Measurements from ENCODE around the gene LARGE1.

DNA sequence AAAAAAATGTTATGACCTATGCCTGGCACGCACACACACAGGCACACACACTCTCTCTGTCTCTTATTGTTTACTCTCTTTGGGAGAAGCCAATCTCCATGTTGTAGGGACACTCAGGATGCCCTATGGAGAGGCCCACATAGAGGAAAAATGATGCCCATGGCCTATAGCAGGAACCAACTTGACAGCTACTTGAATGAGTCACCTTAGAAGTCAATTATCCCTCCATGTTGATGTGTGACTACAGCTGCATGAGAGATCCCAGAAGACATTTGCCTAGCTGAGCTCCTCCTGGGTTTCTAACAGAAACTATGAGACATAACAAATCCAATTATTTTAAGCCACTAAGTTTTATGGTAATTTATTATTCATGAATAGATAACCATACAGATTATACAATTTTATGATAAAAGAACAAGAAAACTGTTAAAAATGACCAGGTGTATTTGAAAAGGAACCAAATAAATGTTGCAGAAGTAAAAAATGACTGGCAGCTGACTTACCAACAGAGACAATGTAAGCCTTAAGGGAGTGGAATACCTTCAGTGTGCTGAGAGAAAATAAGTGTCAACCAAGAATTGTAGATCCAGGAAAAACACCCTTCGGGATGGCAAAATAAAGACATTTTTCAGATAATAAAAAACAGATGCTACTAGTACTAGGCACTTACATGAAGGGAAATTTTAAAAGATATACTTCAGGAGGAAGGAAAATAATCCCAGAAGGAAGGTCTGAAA lies 458.4 kb downstream of the LARGE1 start:
- TF ChIP-seq, protein P1, sequence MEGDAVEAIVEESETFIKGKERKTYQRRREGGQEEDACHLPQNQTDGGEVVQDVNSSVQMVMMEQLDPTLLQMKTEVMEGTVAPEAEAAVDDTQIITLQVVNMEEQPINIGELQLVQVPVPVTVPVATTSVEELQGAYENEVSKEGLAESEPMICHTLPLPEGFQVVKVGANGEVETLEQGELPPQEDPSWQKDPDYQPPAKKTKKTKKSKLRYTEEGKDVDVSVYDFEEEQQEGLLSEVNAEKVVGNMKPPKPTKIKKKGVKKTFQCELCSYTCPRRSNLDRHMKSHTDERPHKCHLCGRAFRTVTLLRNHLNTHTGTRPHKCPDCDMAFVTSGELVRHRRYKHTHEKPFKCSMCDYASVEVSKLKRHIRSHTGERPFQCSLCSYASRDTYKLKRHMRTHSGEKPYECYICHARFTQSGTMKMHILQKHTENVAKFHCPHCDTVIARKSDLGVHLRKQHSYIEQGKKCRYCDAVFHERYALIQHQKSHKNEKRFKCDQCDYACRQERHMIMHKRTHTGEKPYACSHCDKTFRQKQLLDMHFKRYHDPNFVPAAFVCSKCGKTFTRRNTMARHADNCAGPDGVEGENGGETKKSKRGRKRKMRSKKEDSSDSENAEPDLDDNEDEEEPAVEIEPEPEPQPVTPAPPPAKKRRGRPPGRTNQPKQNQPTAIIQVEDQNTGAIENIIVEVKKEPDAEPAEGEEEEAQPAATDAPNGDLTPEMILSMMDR (IDR thresholded peaks at IDR 0.05): no peak
- TF ChIP-seq POLR2A (IDR thresholded peaks at IDR 0.05): no peak
